ENCODE measurements around the gene CCDC47.
"Not testable (repeated sequence)": the region's sequence is repeated elsewhere in the genome, so short reads cannot be mapped to it uniquely, and the experiment has no call there.

Gene CCDC47

GRCh38 chr17:63773272-63774140 lies at the start of gene CCDC47:
CCDC47 (minus strand) TSS chr17:63773597; CDS start chr17:63766175, 7,422 bp downstream.
- DNase-seq, result peak; percentile 97 to 98

GRCh38 chr17:63822537-63822936 lies 49.1 kb upstream of the CCDC47 start:
- DNase-seq, result no peak

- no peak for DNase-seq
Measured at GRCh38 chr17:63821804-63822203, 48.4 kb upstream of the CCDC47 start.

GRCh38 chr17:63820963-63821561 lies 47.7 kb upstream of the CCDC47 start:
- DNase-seq, result no peak

GRCh38 chr17:63819585-63820537 lies 46.5 kb upstream of the CCDC47 start:
- DNase-seq, result no peak

GRCh38 chr17:63819131-63819530 lies 45.7 kb upstream of the CCDC47 start:
- no peak for DNase-seq

- no peak for DNase-seq
Measured at GRCh38 chr17:63817736-63818385, 44.5 kb upstream of the CCDC47 start.

GRCh38 chr17:63816669-63817068 lies 43.3 kb upstream of the CCDC47 start:
- DNase-seq, result no peak

- DNase-seq, result no peak
Measured at GRCh38 chr17:63816123-63816522, 42.7 kb upstream of the CCDC47 start.

GRCh38 chr17:63809970-63810369 lies 36.6 kb upstream of the CCDC47 start:
- no peak for DNase-seq

- DNase-seq, result no peak
Measured at GRCh38 chr17:63805591-63805990, 32.2 kb upstream of the CCDC47 start.

- no peak for DNase-seq
Measured at GRCh38 chr17:63804328-63804727, 30.9 kb upstream of the CCDC47 start.

- no peak for DNase-seq
Measured at GRCh38 chr17:63800783-63801182, 27.4 kb upstream of the CCDC47 start.

GRCh38 chr17:63798572-63799106 lies 25.2 kb upstream of the CCDC47 start:
- no peak for DNase-seq

- not testable (repeated sequence) for DNase-seq
Measured at GRCh38 chr17:63796375-63796774, 23.0 kb upstream of the CCDC47 start.

- DNase-seq, result no peak
Measured at GRCh38 chr17:63792055-63792729, 18.8 kb upstream of the CCDC47 start.

GRCh38 chr17:63790057-63790456 lies 16.7 kb upstream of the CCDC47 start:
- no peak for DNase-seq

- DNase-seq, result no peak
Measured at GRCh38 chr17:63786971-63787711, 13.7 kb upstream of the CCDC47 start.

GRCh38 chr17:63786117-63786516 lies 12.7 kb upstream of the CCDC47 start:
- DNase-seq, result no peak

- DNase-seq, result no peak
Measured at GRCh38 chr17:63785556-63785955, 12.2 kb upstream of the CCDC47 start.

GRCh38 chr17:63783522-63783921 lies 10.1 kb upstream of the CCDC47 start:
- DNase-seq, result no peak
